CD4-positive, alpha-beta memory T cell (primary cell): Measurements from ENCODE around the gene SLFN12. TPM values are rescaled to one million over a fixed set of nuclear protein-coding genes. Genes with fewer than 3 reads are reported as not detected.
A peak's percentile ranks its signal among the peaks of the same experiment; 100 is the strongest.
"Not testable (repeated sequence)": the region's sequence is repeated elsewhere in the genome, so short reads cannot be mapped to it uniquely, and the experiment has no call there.

ENCODE experiments used
- CTCF ChIA-PET: fragments of 350-600 bp; sonication (Branson Sonifier 250); formaldehyde crosslinking; loops from one replicate; lab custom pipeline; 2021; ENCODE audit warnings: inconsistent platforms; ENCODE audit not compliant: partially characterized antibody; lab: Charles Lee
- POLR2A ChIA-PET: fragments of 350-600 bp; sonication (Branson Sonifier 250); formaldehyde crosslinking; loops from one replicate; lab custom pipeline; 2021; ENCODE audit not compliant: partially characterized antibody; lab: Charles Lee
- DNase-seq, 5 donors: peaks; one replicate each; pipeline versions ENCODE4 v3.0.0 to v3.0.0-alpha.2; 2020 to 2022; ENCODE audit warnings: mixed read lengths in 1 of 5
- H3K27ac ChIP-seq: one replicate; pipeline ENCODE4 v1.7.0; 2013; ENCODE audit warnings: low read depth, low read length
- H3K27me3 ChIP-seq: 2 replicates; pipeline ENCODE4 v1.7.0; 2013; ENCODE audit warnings: mild to moderate bottlenecking, low read length, moderate library complexity; ENCODE audit not compliant: insufficient read depth
- H3K36me3 ChIP-seq: 2 replicates; pipeline ENCODE4 v1.7.0; 2013; ENCODE audit warnings: mild to moderate bottlenecking, low read length, moderate library complexity; ENCODE audit not compliant: insufficient read depth
- H3K4me1 ChIP-seq: 2 replicates; pipeline ENCODE4 v1.7.0; 2013; ENCODE audit warnings: mild to moderate bottlenecking, low read length, moderate library complexity; ENCODE audit not compliant: insufficient read depth
- H3K4me3 ChIP-seq, 2 donors: one replicate each; pipeline ENCODE4 v1.7.0; 2013; ENCODE audit warnings: low read length in 2 of 2, mild to moderate bottlenecking in 1 of 2
- H3K9me3 ChIP-seq, 2 donors: one replicate each; pipeline ENCODE4 v1.7.0; 2013; ENCODE audit warnings: low read length in 2 of 2, control low read depth in 1 of 2; ENCODE audit not compliant: control insufficient read depth in 1 of 2
- H3K27ac Mint-ChIP-seq, 7 donors: one replicate each; pipeline ENCODE4 v1.8.0; 2020 to 2021; ENCODE audit warnings: mixed read lengths in 7 of 7, mild to moderate bottlenecking in 6 of 7, inconsistent platforms in 3 of 7, moderate library complexity in 3 of 7
- H3K27me3 Mint-ChIP-seq, 2 donors: one replicate each; pipeline ENCODE4 v1.8.0; 2020 to 2021; ENCODE audit warnings: mixed read lengths in 2 of 2
- H3K36me3 Mint-ChIP-seq, 2 donors: one replicate each; pipeline ENCODE4 v1.8.0; 2020 to 2021; ENCODE audit warnings: mixed read lengths in 2 of 2, inconsistent platforms in 1 of 2, mild to moderate bottlenecking in 1 of 2
- H3K4me1 Mint-ChIP-seq, 4 donors: one replicate each; pipeline ENCODE4 v1.8.0; 2020 to 2021; ENCODE audit warnings: mixed read lengths in 4 of 4, mild to moderate bottlenecking in 1 of 4
- H3K4me3 Mint-ChIP-seq, 8 donors: one replicate each; pipeline ENCODE4 v1.8.0; 2020 to 2021; ENCODE audit warnings: mixed read lengths in 8 of 8, mild to moderate bottlenecking in 7 of 8, moderate library complexity in 6 of 8, inconsistent platforms in 3 of 8
- H3K9me3 Mint-ChIP-seq, 8 donors: one replicate each; pipeline ENCODE4 v1.8.0; 2020 to 2021; ENCODE audit warnings: mixed read lengths in 8 of 8, mild to moderate bottlenecking in 5 of 8, inconsistent platforms in 3 of 8, moderate library complexity in 1 of 8
- intact Hi-C: fragments of 100-400 bp; cut with micrococcal nuclease; formaldehyde crosslinking; loops from one replicate; pipeline ENCODE4 v1.15.1; 2023
- polyA plus RNA-seq, 2 donors: library from polyadenylated mRNA; unstranded; fragments of 300-500 nt; fragmentation: Illumina TruSeq; gene quantifications; one replicate each; pipeline ENCODE4 v1.2.3, GENCODE V29; 2021
- total RNA-seq, 2 experiments: library from RNA; stranded (reverse); gene quantifications; one replicate each; pipeline ENCODE4 v1.2.3, GENCODE V29; 2021

The SLFN12 gene
- total and polyA plus RNA-seq, 4 experiments from 2014 or later, result 0.75 to 8.9 (median 4.2) TPM

- H3K9me3 Mint-ChIP-seq, H3K36me3 Mint-ChIP-seq, H3K4me3 ChIP-seq, DNase-seq, H3K9me3 ChIP-seq, H3K4me1 Mint-ChIP-seq, POLR2A ChIA-PET, H3K4me1 ChIP-seq, H3K27me3 Mint-ChIP-seq, H3K27ac ChIP-seq, H3K27me3 ChIP-seq, H3K36me3 ChIP-seq, H3K4me3 Mint-ChIP-seq, intact Hi-C loops: not testable (repeated sequence)
- H3K27ac Mint-ChIP-seq, result peak overlapping the region in 1 of 7 donors; percentile 46
- CTCF ChIA-PET, result interaction anchor here (1.1 kb wide), 1 partner anchor 172 kb away, joined by 3 read pairs; no protein-coding TSS in a partner anchor
These were observed 38.5 kb downstream of the SLFN12 start for GRCh38 chr17:35393783-35394182.

GRCh38 chr17:35390663-35391062, 41.6 kb downstream of the SLFN12 start:
- Histone ChIP-seq H3K36me3 (no peaks in the 10 kb centered on the region), H3K9me3 (no peaks in the 10 kb centered on the region), H3K4me3 (no peak overlapping the region), H3K4me1 (no peaks in the 10 kb centered on the region), H3K27me3 (no peaks in the 10 kb centered on the region), H3K27ac (no peak overlapping the region)
- Mint-ChIP-seq H3K4me1 (peaks cover 0 to 5% (median 0%) of the 10 kb centered on the region in 4 donors), H3K27me3 (peaks cover 2 to 4% of the 10 kb centered on the region in 2 donors), H3K4me3 (no peak overlapping the region), H3K36me3 (no peaks in the 10 kb centered on the region), H3K27ac (no peak overlapping the region), H3K9me3 (peaks cover 0 to 2% (median 0%) of the 10 kb centered on the region in 8 donors)
- ChIA-PET POLR2A (interaction anchor here (1.2 kb wide), 1 partner anchor 97 kb away, joined by 3 read pairs; no protein-coding TSS in a partner anchor), CTCF (no interaction called here)
- DNase-seq, result no peak
- intact Hi-C loops, result no loop called here

- H3K4me1 ChIP-seq, result no peaks in the 10 kb centered on the region
- no peaks in the 10 kb centered on the region for H3K9me3 ChIP-seq
- H3K4me3 Mint-ChIP-seq, result no peak overlapping the region
- H3K9me3 Mint-ChIP-seq, result peaks cover 0 to 2% (median 0%) of the 10 kb centered on the region in 8 donors
- H3K4me3 ChIP-seq, result no peak overlapping the region
- H3K27me3 Mint-ChIP-seq, result peaks cover 2 to 4% of the 10 kb centered on the region in 2 donors
- H3K4me1 Mint-ChIP-seq, result peaks cover 0 to 5% (median 0%) of the 10 kb centered on the region in 4 donors
- H3K36me3 Mint-ChIP-seq, result no peaks in the 10 kb centered on the region
- no peak overlapping the region for H3K27ac ChIP-seq
- intact Hi-C loops, result no loop called here
- no peaks in the 10 kb centered on the region for H3K36me3 ChIP-seq
- CTCF ChIA-PET, result no interaction called here
- H3K27me3 ChIP-seq, result no peaks in the 10 kb centered on the region
- POLR2A ChIA-PET, result interaction anchor here (1.4 kb wide), 1 partner anchor 16 kb away, joined by 4 read pairs; the partner anchor contains the start of gene SLFN11
- no peak overlapping the region for H3K27ac Mint-ChIP-seq
- no peak for DNase-seq
These were observed 42.1 kb downstream of the SLFN12 start for GRCh38 chr17:35390156-35390555.

GRCh38 chr17:35387496-35387895, 44.8 kb downstream of the SLFN12 start:
- no peak overlapping the region for H3K4me3 ChIP-seq
- H3K4me1 Mint-ChIP-seq, result peaks cover 0 to 1% (median under 1%) of the 10 kb centered on the region in 4 donors
- ChIA-PET POLR2A (no interaction called here), CTCF (no interaction called here)
- H3K27ac ChIP-seq, result no peak overlapping the region
- no peaks in the 10 kb centered on the region for H3K4me1 ChIP-seq
- no peaks in the 10 kb centered on the region for H3K27me3 ChIP-seq
- peak overlapping the region in 1 of 7 donors; percentile 23 for H3K27ac Mint-ChIP-seq
- no peak for DNase-seq
- H3K9me3 Mint-ChIP-seq, result peaks cover 0 to 2% (median 0%) of the 10 kb centered on the region in 8 donors
- no peak overlapping the region for H3K4me3 Mint-ChIP-seq
- intact Hi-C loops, result no loop called here
- H3K27me3 Mint-ChIP-seq, result peaks cover 0 to 4% of the 10 kb centered on the region in 2 donors
- H3K9me3 ChIP-seq, result no peaks in the 10 kb centered on the region
- H3K36me3 ChIP-seq, result no peaks in the 10 kb centered on the region
- no peaks in the 10 kb centered on the region for H3K36me3 Mint-ChIP-seq

GRCh38 chr17:35377706-35378105, 54.6 kb downstream of the SLFN12 start:
- ChIA-PET CTCF (no interaction called here), POLR2A (interaction anchor here (1.0 kb wide), 2 partner anchors 121 to 156 kb away, joined by 4 read pairs; no protein-coding TSS in a partner anchor)
- intact Hi-C loops, result no loop called here
- Histone ChIP-seq H3K27ac (no peak overlapping the region), H3K4me3 (no peak overlapping the region), H3K27me3 (no peaks in the 10 kb centered on the region), H3K36me3 (no peaks in the 10 kb centered on the region), H3K4me1 (peaks cover 16% of the 10 kb centered on the region), H3K9me3 (no peaks in the 10 kb centered on the region)
- no peak for DNase-seq
- Mint-ChIP-seq H3K4me3 (no peak overlapping the region), H3K9me3 (no peaks in the 10 kb centered on the region), H3K36me3 (peaks cover 0 to 12% of the 10 kb centered on the region in 2 donors), H3K27me3 (no peaks in the 10 kb centered on the region), H3K27ac (peak overlapping the region in 2 of 7 donors; percentile 7 to 44), H3K4me1 (peaks cover 13 to 42% (median 24%) of the 10 kb centered on the region in 4 donors)

- H3K4me3 Mint-ChIP-seq, result peak overlapping the region in 1 of 8 donors; percentile 24
These were observed 55.2 kb downstream of the SLFN12 start for GRCh38 chr17:35377068-35377467.

GRCh38 chr17:35376245-35376644, 56.1 kb downstream of the SLFN12 start:
- H3K4me1 ChIP-seq, result peaks cover 31% of the 10 kb centered on the region
- H3K4me1 Mint-ChIP-seq, result peaks cover 21 to 47% (median 32%) of the 10 kb centered on the region in 4 donors
- H3K27ac ChIP-seq, result peak overlapping the region; percentile 6
- ChIA-PET CTCF (interaction anchor here (5.2 kb wide), 1 partner anchor 64 kb away, joined by 29 read pairs; no protein-coding TSS in a partner anchor), POLR2A (interaction anchor here (0.9 to 6.8 kb wide), 3 partner anchors 57 to 160 kb away, joined by 4 to 110 read pairs (median 43); partner anchors contain the start of gene SLFN12L)
- no peak overlapping the region for H3K4me3 ChIP-seq
- H3K27ac Mint-ChIP-seq, result peak overlapping the region; percentile 49 to 93 (median 87)
- H3K9me3 Mint-ChIP-seq, result peaks cover 0 to 2% (median 0%) of the 10 kb centered on the region in 8 donors
- intact Hi-C loops, result no loop called here
- H3K27me3 ChIP-seq, result no peaks in the 10 kb centered on the region
- H3K27me3 Mint-ChIP-seq, result no peaks in the 10 kb centered on the region
- H3K4me3 Mint-ChIP-seq, result peak overlapping the region in 6 of 8 donors; percentile 7 to 81 (median 58)
- no peaks in the 10 kb centered on the region for H3K9me3 ChIP-seq
- H3K36me3 Mint-ChIP-seq, result peaks cover 0 to 12% of the 10 kb centered on the region in 2 donors
- no peaks in the 10 kb centered on the region for H3K36me3 ChIP-seq
- DNase-seq, result no peak

More at GRCh38 chr17:35377068-35377467, 55.2 kb downstream of the SLFN12 start:
- Histone ChIP-seq H3K4me1 (peaks cover 23% of the 10 kb centered on the region), H3K36me3 (no peaks in the 10 kb centered on the region), H3K27ac (no peak overlapping the region), H3K27me3 (no peaks in the 10 kb centered on the region), H3K9me3 (no peaks in the 10 kb centered on the region), H3K4me3 (no peak overlapping the region)
- Mint-ChIP-seq H3K27ac (peak overlapping the region in 2 of 7 donors; percentile 63 to 72), H3K4me1 (peaks cover 13 to 41% (median 25%) of the 10 kb centered on the region in 4 donors), H3K27me3 (no peaks in the 10 kb centered on the region), H3K9me3 (no peaks in the 10 kb centered on the region), H3K36me3 (peaks cover 0 to 12% of the 10 kb centered on the region in 2 donors)
- ChIA-PET CTCF (no interaction called here), POLR2A (interaction anchor here (1.0 kb wide), 2 partner anchors 120 to 157 kb away, joined by 4 read pairs; no protein-coding TSS in a partner anchor)
- intact Hi-C loops, result no loop called here
- DNase-seq, result no peak
